Measurements from ENCODE around the gene PAX5. TPM values are rescaled to one million over a fixed set of nuclear protein-coding genes. Genes with fewer than 3 reads are reported as not detected.

Gene PAX5
- total RNA-seq, 1 experiment from 2014 or later = not detected

DNA sequence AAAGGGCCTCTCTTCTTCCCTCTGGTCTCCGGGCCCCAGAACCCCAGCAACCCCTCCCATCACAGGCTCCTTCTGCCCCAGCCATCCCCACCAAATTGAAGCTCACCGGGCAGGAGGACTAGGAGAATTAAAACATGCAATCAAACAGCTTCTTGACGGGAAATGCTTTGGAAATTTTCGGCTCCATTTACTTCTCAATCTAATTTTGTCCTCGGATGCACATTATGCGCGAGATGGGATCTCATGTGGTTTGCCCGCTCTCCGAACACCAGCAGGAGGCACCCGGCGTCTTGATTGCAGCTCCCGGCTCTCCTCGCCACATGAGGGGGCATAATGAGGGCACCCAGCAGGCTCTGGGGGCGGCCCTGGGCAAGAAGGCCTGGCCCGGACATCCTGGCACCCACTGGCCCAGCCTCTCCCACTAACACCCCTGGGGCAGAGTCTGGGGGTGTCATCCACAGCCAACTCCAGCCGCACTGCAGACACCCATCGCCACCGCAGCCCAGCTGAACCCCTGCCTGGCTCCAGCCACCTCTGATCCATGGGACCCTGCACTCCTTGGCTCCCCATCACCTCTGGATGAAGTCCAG lies 135.5 kb downstream of the PAX5 start:
- DNase-seq (ENCODE audit: low spot score) = no peak
- in situ Hi-C loops (cut with HindIII; ENCODE audit: low sequenced_read_pairs) = no loop called here

- no peak for DNase-seq (ENCODE audit: low spot score)
- in situ Hi-C loops (cut with HindIII; ENCODE audit: low sequenced_read_pairs) = no loop called here
Observed at GRCh38 chr9:36897478-36897877, 136.6 kb downstream of the PAX5 start.

- DNase-seq (ENCODE audit: low spot score) = no peak
- in situ Hi-C loops (cut with HindIII; ENCODE audit: low sequenced_read_pairs) = no loop called here
Observed at GRCh38 chr9:36897019-36897418, 137.0 kb downstream of the PAX5 start.

DNA sequence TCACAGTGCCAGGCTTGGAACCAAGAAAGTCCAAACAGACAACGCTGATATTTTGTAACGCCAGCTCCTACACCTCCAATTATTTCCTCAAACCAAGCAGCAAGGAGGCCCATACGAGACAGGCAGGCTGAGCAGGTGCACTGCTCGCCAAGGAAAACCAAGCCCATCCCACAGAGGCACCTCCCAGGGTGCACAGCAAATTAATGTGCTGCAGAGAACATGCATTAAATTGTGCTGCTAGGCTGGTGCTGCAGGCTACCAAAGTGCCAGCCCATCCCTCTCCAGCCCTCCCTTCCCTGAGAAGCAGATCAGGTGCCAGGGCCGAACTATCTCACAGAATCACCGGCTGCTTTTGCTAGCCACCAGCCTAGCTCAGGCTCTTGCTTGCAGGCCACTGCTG lies 137.8 kb downstream of the PAX5 start:
- in situ Hi-C loops (cut with HindIII; ENCODE audit: low sequenced_read_pairs) = no loop called here
- DNase-seq (ENCODE audit: low spot score) = no peak

GRCh38 chr9:36895744-36896260 lies 138.3 kb downstream of the PAX5 start:
- in situ Hi-C loops (cut with HindIII; ENCODE audit: low sequenced_read_pairs) = no loop called here
- DNase-seq (ENCODE audit: low spot score) = no peak

GRCh38 chr9:36894695-36895310 lies 139.3 kb downstream of the PAX5 start:
- no peak for DNase-seq (ENCODE audit: low spot score)
- in situ Hi-C loops (cut with HindIII; ENCODE audit: low sequenced_read_pairs) = no loop called here

DNA sequence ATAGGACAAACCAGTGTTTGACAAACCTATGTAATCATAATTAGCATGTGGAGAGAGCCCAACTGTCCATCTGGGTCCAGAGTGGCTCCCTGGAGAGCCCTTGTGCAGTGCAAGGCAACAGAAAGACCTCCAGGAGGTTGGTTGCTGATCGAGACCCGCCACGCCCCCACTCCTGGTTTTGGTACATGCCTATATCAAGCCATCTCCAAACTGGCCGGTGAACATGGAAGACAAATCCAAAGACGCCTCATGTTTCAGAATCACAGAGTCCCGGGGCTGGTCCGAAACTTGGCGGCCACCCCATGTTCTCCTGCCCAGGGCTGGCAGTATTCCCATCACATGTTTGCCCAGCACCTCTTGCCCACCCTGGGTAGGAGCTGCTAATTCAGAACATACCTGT lies 140.2 kb downstream of the PAX5 start:
- peak; percentile 12 for DNase-seq (ENCODE audit: low spot score)
- in situ Hi-C loops (cut with HindIII; ENCODE audit: low sequenced_read_pairs) = no loop called here

- in situ Hi-C loops (cut with HindIII; ENCODE audit: low sequenced_read_pairs) = no loop called here
- peak; percentile 47 for DNase-seq (ENCODE audit: low spot score)
Observed at GRCh38 chr9:36893184-36893583, 140.9 kb downstream of the PAX5 start.

DNA sequence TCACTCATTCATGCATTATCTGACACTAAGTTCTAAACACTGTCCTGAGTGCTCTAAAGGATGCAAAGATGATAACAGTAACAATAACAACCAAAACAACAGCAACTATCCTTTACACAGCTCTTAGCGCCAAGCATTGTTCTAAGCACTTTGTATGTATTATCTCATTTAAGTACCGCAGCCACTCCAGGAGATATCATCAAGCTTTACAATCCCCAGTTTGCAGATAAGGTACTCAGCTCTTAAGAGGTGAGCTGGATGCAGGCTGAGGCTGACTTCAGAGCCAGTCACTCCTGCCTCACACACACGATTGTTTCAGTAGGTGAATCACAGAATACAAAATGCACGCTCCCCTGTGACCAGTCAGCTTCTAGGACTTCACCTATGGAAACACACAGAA lies 141.8 kb downstream of the PAX5 start:
- no peak for DNase-seq (ENCODE audit: low spot score)
- in situ Hi-C loops (cut with HindIII; ENCODE audit: low sequenced_read_pairs) = no loop called here

DNA sequence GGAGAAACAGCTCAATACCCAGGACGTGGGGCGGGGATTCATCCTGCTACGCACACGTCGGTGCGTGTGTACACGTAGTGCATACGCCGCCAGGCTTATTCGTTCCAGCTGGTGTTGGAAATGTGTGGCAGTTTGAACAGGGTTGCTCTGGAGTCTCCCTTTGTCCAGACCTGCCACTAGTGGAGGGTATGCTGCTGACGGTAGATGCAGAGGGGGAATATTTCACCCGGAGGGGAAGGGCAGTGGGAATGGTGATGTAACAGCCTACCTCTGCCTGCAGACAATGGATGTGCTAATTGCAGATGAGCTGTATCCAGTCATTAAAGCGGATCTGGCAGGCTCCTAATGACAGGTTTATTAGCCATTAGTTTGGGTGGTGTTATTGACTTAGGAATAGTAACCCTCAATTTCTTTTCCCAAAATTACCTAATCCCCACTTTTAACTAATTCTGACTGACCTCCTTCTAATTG lies 142.7 kb downstream of the PAX5 start:
- in situ Hi-C loops (cut with HindIII; ENCODE audit: low sequenced_read_pairs) = no loop called here
- DNase-seq (ENCODE audit: low spot score) = no peak

DNA sequence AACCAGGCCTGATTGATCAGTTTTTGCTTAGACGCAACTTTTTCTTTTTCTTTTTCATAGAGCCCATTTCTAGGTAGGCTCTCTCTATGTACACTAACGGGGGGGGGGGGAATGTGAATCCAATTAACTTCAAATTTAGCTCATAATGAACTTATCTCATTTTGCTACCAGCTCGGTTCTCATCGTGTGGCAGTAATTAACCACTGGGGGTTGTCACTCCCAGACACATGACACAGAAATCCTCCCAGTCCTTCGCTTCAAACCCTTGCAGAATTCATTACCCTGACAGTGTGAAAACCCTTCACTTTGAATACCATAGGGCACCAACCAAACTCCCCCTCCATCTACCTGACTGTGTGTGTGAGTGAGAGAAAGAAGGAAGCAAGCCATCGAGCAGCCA lies 144.2 kb downstream of the PAX5 start:
- DNase-seq (ENCODE audit: low spot score) = no peak
- in situ Hi-C loops (cut with HindIII; ENCODE audit: low sequenced_read_pairs) = no loop called here

DNA sequence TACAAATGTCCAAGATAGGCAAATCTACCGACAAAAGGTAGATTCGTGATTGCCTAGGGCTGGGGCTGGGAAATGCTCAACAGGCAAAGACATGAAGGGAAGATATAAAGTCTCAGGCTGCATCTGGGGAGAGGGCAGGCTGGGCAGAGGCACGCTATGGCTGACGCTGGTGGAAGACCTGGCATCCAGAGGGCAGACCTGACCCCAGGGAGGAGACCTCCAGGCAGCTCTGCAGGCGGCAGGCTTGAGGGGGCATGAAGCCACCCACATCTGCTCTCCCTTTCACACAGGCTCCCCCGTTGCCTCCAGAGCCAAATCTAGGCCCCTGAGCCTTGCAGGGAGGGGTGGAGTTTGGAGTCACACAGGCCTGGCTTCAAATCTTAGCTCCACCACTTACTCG lies 145.5 kb downstream of the PAX5 start:
- in situ Hi-C loops (cut with HindIII; ENCODE audit: low sequenced_read_pairs) = no loop called here
- no peak for DNase-seq (ENCODE audit: low spot score)

DNA sequence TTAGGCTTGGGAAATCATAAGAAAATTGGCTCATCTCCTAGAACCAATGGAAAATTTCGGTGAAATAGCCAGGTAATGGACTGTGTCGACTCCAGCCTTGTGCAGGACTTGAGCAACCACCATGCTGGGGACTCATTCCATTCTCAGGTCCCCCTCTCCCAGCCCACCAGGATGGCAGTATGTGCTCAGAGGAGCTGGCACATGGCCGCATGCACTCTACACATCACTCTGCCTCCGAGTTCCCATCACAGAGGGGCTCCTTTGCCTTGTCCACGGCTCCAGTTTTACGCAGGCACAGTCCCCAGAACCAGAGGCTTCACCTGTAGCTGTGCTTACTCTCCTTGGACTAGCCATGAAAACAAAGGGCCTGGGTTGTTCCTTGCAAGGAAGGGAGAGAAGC lies 149.3 kb downstream of the PAX5 start:
- DNase-seq (ENCODE audit: low spot score) = no peak
- in situ Hi-C loops (cut with HindIII; ENCODE audit: low sequenced_read_pairs) = no loop called here

DNA sequence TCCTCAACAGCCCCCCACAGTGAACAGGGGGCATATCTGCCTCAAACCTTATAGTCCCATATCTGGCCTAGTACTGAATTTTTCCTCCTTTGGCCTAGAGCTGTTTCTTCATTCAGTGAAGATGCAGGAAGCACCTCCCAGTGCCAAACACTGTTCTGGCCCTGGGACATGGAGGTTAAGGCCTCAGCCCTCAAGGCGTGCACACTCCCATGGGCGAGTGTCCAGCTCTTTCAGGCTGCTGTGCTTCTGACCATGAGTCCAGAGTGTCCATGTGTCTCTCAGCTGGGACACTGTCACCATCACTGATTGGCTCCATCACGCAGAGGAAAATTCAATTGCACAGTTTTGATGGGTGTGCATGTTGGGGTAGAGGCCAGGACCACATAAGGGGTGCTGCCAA lies 151.5 kb downstream of the PAX5 start:
- in situ Hi-C loops (cut with HindIII; ENCODE audit: low sequenced_read_pairs) = no loop called here
- DNase-seq (ENCODE audit: low spot score) = no peak

DNA sequence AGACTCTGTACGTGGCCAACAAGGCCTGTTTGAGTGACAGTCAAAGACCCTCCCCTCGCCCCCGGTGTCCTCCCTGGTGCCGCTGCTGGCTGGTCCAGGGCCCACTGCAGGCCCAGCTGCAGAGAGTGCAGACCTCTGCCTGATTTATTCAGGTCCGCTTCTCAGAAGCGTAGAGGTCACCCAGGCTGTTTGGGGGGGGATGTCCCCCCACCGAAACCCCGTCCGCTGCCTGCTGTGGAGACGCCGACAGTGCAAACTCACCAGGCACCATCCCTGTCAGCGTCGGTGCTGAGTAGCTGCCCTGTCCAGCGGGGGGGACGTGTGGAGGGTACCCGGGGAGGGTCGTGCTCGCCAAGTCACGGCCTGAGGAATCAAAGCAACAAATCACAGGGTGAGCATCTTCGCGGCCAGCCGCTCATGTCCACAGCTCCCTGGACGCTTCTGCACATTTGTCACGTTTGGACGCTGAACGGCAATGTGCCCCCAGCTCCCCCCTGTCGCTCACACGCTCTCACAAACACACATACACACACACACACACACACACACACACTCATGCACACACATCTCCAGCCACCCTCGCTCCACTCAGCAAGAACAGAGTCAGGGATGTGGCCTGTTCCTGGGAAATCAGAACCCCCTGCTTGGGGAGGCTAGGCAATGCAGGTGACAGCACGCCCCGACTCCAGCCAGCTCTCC lies 152.2 kb downstream of the PAX5 start:
- no peak for DNase-seq (ENCODE audit: low spot score)
- in situ Hi-C loops (cut with HindIII; ENCODE audit: low sequenced_read_pairs) = no loop called here

- DNase-seq (ENCODE audit: low spot score) = no peak
Observed at GRCh38 chr9:36881316-36881715, 152.8 kb downstream of the PAX5 start.

GRCh38 chr9:36880075-36880474 lies 154.0 kb downstream of the PAX5 start:
- in situ Hi-C loops (cut with HindIII; ENCODE audit: low sequenced_read_pairs) = no loop called here
- no peak for DNase-seq (ENCODE audit: low spot score)

More at GRCh38 chr9:36881316-36881715, 152.8 kb downstream of the PAX5 start:
- in situ Hi-C loops (cut with HindIII; ENCODE audit: low sequenced_read_pairs) = no loop called here

DNA sequence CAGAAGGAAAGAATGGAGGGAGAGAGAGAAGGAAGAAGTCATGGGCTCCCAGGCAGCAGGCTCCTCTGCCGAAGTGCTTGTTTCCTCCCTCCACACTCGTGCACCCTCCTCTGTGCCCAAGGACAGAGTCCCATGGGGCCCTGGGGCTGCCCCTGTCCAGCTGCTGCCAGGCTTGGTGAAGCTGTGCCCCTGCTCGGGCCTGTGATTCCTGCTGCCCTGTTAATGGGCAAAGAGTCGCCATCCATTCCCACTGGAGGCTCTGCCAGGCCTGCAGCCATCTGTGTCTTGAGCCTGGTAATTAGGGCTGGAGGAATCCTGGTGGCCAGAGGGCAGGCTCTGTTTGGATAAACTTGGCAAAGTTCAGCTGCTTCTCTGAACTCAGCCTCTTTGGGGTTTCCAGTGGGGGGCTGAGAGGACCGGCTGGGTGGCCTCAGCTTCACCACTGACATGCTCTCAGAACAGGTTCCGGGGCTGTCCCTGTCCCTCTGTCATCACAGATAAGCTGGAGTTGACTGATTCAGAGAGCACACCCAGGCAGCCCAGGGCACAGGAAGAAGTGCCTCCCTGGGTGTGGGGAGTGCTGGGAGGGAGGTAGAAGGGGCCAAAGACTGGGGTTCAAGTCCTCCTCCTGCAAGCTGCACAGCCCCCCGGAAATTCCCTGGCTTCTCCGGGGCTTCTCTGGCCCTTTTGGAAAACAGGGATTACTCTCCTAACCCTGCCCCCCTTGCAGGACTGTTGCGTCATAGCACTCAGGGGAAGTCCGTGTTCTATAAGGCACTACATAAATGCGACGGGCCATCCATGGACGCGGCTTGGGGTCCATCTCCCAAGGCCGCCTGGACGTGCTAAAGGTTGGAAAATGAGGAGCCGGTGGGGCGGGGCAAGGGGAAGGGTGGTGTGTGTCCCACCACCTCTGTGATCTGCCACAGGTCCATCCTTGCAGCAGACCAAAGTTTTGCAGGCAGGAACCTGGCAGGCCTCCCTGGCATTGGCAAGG lies 154.8 kb downstream of the PAX5 start:
- in situ Hi-C loops (cut with HindIII; ENCODE audit: low sequenced_read_pairs) = no loop called here
- no peak for DNase-seq (ENCODE audit: low spot score)

DNA sequence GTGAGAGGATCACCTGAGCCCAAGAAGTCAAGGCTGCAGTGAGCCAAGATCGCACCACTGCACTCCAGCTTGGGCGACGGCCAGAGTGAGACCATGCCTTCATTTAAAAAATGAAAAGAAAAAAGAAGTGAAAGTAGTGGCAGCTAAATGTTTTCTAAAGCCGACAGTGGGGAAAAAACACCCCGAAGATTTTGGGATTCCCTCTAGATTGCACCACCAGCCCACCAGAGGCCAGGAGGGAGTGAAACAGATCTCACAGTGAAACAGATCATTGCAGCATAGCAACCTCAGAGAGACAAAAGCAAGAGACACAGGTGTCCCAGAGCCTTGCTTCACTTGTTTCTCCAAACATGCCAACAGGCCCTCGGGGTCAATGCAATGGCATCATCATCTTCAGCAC lies 156.8 kb downstream of the PAX5 start:
- in situ Hi-C loops (cut with HindIII; ENCODE audit: low sequenced_read_pairs) = no loop called here
- no peak for DNase-seq (ENCODE audit: low spot score)
